ENCODE measurements around the gene SPTBN2. TPM values are rescaled to one million over a fixed set of nuclear protein-coding genes. Genes with fewer than 3 reads are reported as not detected.

Gene SPTBN2
- total RNA-seq, 1 experiment from 2014 or later, result 18.5 TPM

GRCh38 chr11:66670816-66671215, 58.2 kb downstream of the SPTBN2 start:
- no TSS peak for BruUV-seq (replicated peaks)
- Histone ChIP-seq H3K9me3 (ENCODE audit: control insufficient read depth in 1 of 2, insufficient read depth in 1 of 2, low read depth in 1 of 2, low read length in 2 of 2) (no peaks in the 10 kb centered on the region), H3K9me2 (ENCODE audit: insufficient read depth) (no peaks in the 10 kb centered on the region), H3K4me3 (replicated peaks in 1 of 2; ENCODE audit: low read depth in 1 of 2, low read length in 2 of 2) (no peak overlapping the region), H3K9ac (ENCODE audit: low read length) (no peak overlapping the region), H3K36me3 (ENCODE audit: control insufficient read depth in 1 of 2, insufficient read depth in 2 of 2, low read length in 2 of 2) (peaks cover 30 to 31% of the 10 kb centered on the region in 2 experiments; a peak in 3 of 4 replicates), H2AFZ (ENCODE audit: low read depth, low read length, poor library complexity, severe bottlenecking) (no peak overlapping the region), H3K27ac (ENCODE audit: low read depth, low read length) (no peak overlapping the region), H3K4me1 (ENCODE audit: control insufficient read depth in 1 of 2, insufficient read depth in 2 of 2, low read length in 2 of 2) (no peaks in the 10 kb centered on the region), H3K4me2 (ENCODE audit: low read length) (no peak overlapping the region), H3K27me3 (ENCODE audit: insufficient read depth, low read length) (no peaks in the 10 kb centered on the region), H3K79me2 (ENCODE audit: insufficient read depth, low read length) (peaks cover 92% of the 10 kb centered on the region), H4K20me1 (ENCODE audit: insufficient read depth) (peaks cover 6% of the 10 kb centered on the region; the same call in 1 of the 2 replicates)
- intact Hi-C loops (cut with micrococcal nuclease), result loop anchor here (10.0 kb wide), 1 partner anchor 236 kb away; the partner anchor contains the start of gene MRPL11
- DNase-seq (ENCODE audit: low read depth, low spot score) (no peak), ATAC-seq (no peak)
- RAD21 ChIA-PET (ENCODE audit: low non-redundant PET in 1 of 2, low total read pairs in 2 of 2, uncharacterized antibody in 2 of 2, unreplicated experiment in 2 of 2), result no interaction called here
- CTCF ChIA-PET, result no interaction called here
- TF ChIP-seq SIN3A (IDR thresholded peaks at IDR 0.05; ENCODE audit: low read depth), result no peak
- TF ChIP-seq ATF3 (IDR thresholded peaks at IDR 0.05), result no peak
- POLR2A ChIA-PET, result no interaction called here

GRCh38 chr11:66665369-66665768, 63.6 kb downstream of the SPTBN2 start:
- Histone ChIP-seq H3K9me3 (ENCODE audit: control insufficient read depth in 1 of 2, insufficient read depth in 1 of 2, low read depth in 1 of 2, low read length in 2 of 2) (no peaks in the 10 kb centered on the region), H3K4me2 (ENCODE audit: low read length) (no peak overlapping the region), H3K27ac (ENCODE audit: low read depth, low read length) (no peak overlapping the region), H3K79me2 (ENCODE audit: insufficient read depth, low read length) (peaks cover 94% of the 10 kb centered on the region), H3K36me3 (ENCODE audit: control insufficient read depth in 1 of 2, insufficient read depth in 2 of 2, low read length in 2 of 2) (peaks cover 32 to 35% of the 10 kb centered on the region in 2 experiments; a peak in 3 of 4 replicates), H3K4me3 (replicated peaks in 1 of 2; ENCODE audit: low read depth in 1 of 2, low read length in 2 of 2) (no peak overlapping the region), H3K9me2 (ENCODE audit: insufficient read depth) (no peaks in the 10 kb centered on the region), H3K27me3 (ENCODE audit: insufficient read depth, low read length) (no peaks in the 10 kb centered on the region), H3K9ac (ENCODE audit: low read length) (no peak overlapping the region), H4K20me1 (ENCODE audit: insufficient read depth) (peaks cover 11% of the 10 kb centered on the region; the same call in 1 of the 2 replicates), H3K4me1 (ENCODE audit: control insufficient read depth in 1 of 2, insufficient read depth in 2 of 2, low read length in 2 of 2) (no peaks in the 10 kb centered on the region), H2AFZ (ENCODE audit: low read depth, low read length, poor library complexity, severe bottlenecking) (no peak overlapping the region)
- TF ChIP-seq SIN3A (IDR thresholded peaks at IDR 0.05; ENCODE audit: low read depth) (no peak), SP1 (IDR thresholded peaks at IDR 0.05; ENCODE audit: low read depth) (no peak), EZH2 (IDR thresholded peaks at IDR 0.05) (no peak), EZH2phosphoT487 (IDR thresholded peaks at IDR 0.05; ENCODE audit: borderline replicate concordance) (no peak), SRF (IDR thresholded peaks at IDR 0.05; ENCODE audit: low read depth) (no peak), POLR2A (IDR thresholded peaks at IDR 0.05; ENCODE audit: borderline replicate concordance, extremely low read depth, insufficient read depth, insufficient read length) (no peak), CEBPB (IDR thresholded peaks at IDR 0.05; ENCODE audit: low read depth) (no peak), ELF1 (IDR thresholded peaks at IDR 0.05; ENCODE audit: borderline replicate concordance, low read depth) (no peak)
- DNase-seq (ENCODE audit: low read depth, low spot score) (no peak), ATAC-seq (no peak)
- no TSS peak for BruUV-seq (replicated peaks)
- RAD21 ChIA-PET (ENCODE audit: low non-redundant PET in 1 of 2, low total read pairs in 2 of 2, uncharacterized antibody in 2 of 2, unreplicated experiment in 2 of 2), result no interaction called here
- CTCF ChIA-PET, result no interaction called here
- POLR2A ChIA-PET, result interaction anchor here (1.5 kb wide), 1 partner anchor 12 kb away, joined by 4 read pairs; the partner anchor contains the start of gene RBM4B
- intact Hi-C loops (cut with micrococcal nuclease), result no loop called here

Measured in HCT116 (cell line).